ENCODE data around the gene LAPTM4A. TPM values are rescaled to one million over a fixed set of nuclear protein-coding genes. Genes with fewer than 3 reads are reported as not detected.

Gene LAPTM4A
- total RNA-seq, 1 experiment from 2014 or later = 131 TPM

DNA sequence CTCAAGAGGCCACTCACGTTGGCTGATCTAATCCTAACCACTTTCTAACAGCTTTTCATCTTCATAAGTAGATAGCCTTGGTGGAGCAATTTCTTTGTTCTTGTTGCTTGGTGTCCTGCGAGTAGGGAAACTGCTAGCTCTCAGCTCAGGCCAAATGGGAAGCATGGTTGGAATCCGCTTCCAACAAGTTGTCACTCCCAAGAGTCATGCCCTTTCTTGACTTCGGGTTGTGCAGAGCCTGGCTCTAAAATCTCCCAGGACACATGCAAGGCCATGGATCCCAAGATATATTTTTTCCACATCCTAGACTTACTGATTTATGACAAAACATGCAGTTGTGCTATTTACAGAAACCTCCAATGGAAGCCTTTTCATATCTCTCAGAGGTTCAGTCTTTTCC is 31.7 kb downstream of the LAPTM4A start:
- Histone ChIP-seq H3T11ph (ENCODE audit: low read length) (no peak overlapping the region), H2BK5ac (ENCODE audit: insufficient read length, low read length) (no peak overlapping the region), H4K8ac (replicated peaks; ENCODE audit: insufficient read length, low read depth, low read length) (no peak overlapping the region), H3K18ac (ENCODE audit: insufficient read length, low read depth, low read length) (no peak overlapping the region), H2BK12ac (ENCODE audit: insufficient read length, low read depth, low read length) (no peak overlapping the region), H2AFZ (ENCODE audit: low read length) (no peak overlapping the region), H4K20me1 (ENCODE audit: control insufficient read depth, insufficient read depth, insufficient read length) (no peaks in the 10 kb centered on the region), H3K79me1 (ENCODE audit: insufficient read depth, low read depth, low read length, poor library complexity, severe bottlenecking) (no peaks in the 10 kb centered on the region), H3K14ac (ENCODE audit: insufficient read depth, low read length) (no peak overlapping the region), H3K4me1 (ENCODE audit: insufficient read depth, low read length) (no peaks in the 10 kb centered on the region), H3K23ac (ENCODE audit: insufficient read length, low read depth, low read length) (no peak overlapping the region), H2BK120ac (ENCODE audit: low read depth, low read length, poor library complexity, severe bottlenecking) (no peak overlapping the region), H3K4me2 (ENCODE audit: insufficient read depth, insufficient read length, low read length) (no peak overlapping the region), H3K23me2 (ENCODE audit: insufficient read length, low read depth, low read length, poor library complexity, severe bottlenecking) (no peaks in the 10 kb centered on the region), H4K91ac (ENCODE audit: insufficient read length, low read depth, low read length) (no peak overlapping the region), H3K27me3 (ENCODE audit: insufficient read depth, low read length) (no peaks in the 10 kb centered on the region), H3K79me2 (ENCODE audit: insufficient read depth, low read length) (no peaks in the 10 kb centered on the region), H3K4ac (ENCODE audit: low read depth, low read length) (no peak overlapping the region), H2BK20ac (ENCODE audit: low read depth, low read length, poor library complexity, severe bottlenecking) (no peak overlapping the region), H3K9me3 (ENCODE audit: control insufficient read depth, low read depth, low read length) (peaks cover 9% of the 10 kb centered on the region), H3K27ac (ENCODE audit: insufficient read length, low read depth, low read length) (no peak overlapping the region), H2AK5ac (ENCODE audit: insufficient read length, low read length) (no peak overlapping the region), H4K5ac (ENCODE audit: insufficient read length, low read depth, low read length) (no peak overlapping the region), H3K9ac (ENCODE audit: extremely low read depth, insufficient read length, low read length) (no peak overlapping the region), H3K56ac (ENCODE audit: insufficient read length, low read depth, low read length) (no peak overlapping the region), H2BK15ac (ENCODE audit: low read depth, low read length) (no peak overlapping the region)
- TF ChIP-seq, protein P1, sequence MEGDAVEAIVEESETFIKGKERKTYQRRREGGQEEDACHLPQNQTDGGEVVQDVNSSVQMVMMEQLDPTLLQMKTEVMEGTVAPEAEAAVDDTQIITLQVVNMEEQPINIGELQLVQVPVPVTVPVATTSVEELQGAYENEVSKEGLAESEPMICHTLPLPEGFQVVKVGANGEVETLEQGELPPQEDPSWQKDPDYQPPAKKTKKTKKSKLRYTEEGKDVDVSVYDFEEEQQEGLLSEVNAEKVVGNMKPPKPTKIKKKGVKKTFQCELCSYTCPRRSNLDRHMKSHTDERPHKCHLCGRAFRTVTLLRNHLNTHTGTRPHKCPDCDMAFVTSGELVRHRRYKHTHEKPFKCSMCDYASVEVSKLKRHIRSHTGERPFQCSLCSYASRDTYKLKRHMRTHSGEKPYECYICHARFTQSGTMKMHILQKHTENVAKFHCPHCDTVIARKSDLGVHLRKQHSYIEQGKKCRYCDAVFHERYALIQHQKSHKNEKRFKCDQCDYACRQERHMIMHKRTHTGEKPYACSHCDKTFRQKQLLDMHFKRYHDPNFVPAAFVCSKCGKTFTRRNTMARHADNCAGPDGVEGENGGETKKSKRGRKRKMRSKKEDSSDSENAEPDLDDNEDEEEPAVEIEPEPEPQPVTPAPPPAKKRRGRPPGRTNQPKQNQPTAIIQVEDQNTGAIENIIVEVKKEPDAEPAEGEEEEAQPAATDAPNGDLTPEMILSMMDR (conservative IDR thresholded peaks at IDR 0.05) = no peak
- Mint-ChIP-seq H3K27ac (peak overlapping the region in 1 of 3 experiments; percentile 49; a peak in 2 of 7 replicates), H3K4me1 (no peaks in the 10 kb centered on the region), H3K27me3 (ENCODE audit: low read depth) (peaks cover under 1% of the 10 kb centered on the region), H3K4me3 (no peak overlapping the region), H3K9me3 (peaks cover 27 to 35% of the 10 kb centered on the region in 2 experiments), H3K36me3 (ENCODE audit: insufficient read depth in 1 of 3, low read depth in 3 of 3) (peaks cover 20 to 29% (median 23%) of the 10 kb centered on the region in 3 experiments)
- DNase-seq = no peak
- no CpG with 5 or more reads among the region's 4 CpGs for WGBS (ENCODE audit: extremely low coverage, insufficient read length, low lambda C conversion rate)

All from H9 (cell line).